ENCODE data around the gene POU3F2. TPM values are rescaled to one million over a fixed set of nuclear protein-coding genes. Genes with fewer than 3 reads are reported as not detected.
A peak's percentile ranks its signal among the peaks of the same experiment; 100 is the strongest.

POU3F2 gene
- 8.8 and 12.2 TPM in 2 replicates for total RNA-seq (ENCODE audit: low replicate concordance)

DNA sequence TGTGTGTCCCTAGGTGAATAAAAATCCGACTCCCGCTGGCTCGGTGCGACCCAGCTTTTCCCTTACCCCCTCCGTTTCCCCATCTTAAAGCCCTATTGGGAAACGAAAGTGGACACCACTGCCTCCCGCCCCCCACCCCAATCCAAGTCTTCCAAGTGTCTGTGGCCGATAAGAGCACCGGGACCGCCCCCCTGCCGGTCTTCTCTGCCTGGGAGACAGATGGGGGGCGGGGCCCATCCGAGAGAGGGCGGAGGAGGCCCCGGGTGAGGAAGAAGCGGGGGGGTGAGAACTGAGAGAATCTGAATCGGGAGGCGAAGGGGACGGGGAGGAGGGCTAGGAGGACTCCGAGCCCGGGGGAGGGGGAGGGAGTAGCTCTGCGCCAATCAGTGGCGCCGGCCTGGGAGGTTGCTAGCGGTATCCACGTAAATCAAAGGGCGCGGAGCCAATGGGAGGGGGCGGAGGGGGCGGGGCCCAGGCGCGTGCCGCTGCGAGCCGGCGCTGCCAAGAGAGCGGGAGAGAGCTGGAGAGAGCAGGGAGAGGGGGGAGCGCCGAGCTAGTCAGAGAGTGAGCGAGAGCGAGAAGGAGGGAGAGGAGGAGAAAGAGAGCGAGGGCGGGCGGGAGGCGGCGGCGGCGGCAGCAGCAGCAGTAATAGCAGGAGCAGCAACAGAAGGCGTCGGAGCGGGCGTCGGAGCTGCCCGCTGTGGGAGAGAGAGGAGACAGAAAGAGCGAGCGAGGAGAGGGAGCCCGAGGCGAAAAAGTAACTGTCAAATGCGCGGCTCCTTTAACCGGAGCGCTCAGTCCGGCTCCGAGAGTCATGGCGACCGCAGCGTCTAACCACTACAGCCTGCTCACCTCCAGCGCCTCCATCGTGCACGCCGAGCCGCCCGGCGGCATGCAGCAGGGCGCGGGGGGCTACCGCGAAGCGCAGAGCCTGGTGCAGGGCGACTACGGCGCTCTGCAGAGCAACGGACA, at the start of gene POU3F2:
POU3F2 (plus strand) TSS at position 515 of the 972 bp plus-strand sequence; CDS start at position 815, 300 bp downstream.
- Histone ChIP-seq H4K20me1 (ENCODE audit: low read depth) (peaks cover 51% of the 10 kb centered on the region), H3K9ac (no peak within 1 kb of the TSS), H3K36me3 (no peaks in the 10 kb centered on the region), H3K4me1 (peaks cover 59% of the 10 kb centered on the region), H3K27me3 (peaks cover 91% of the 10 kb centered on the region), H3K9me3 (ENCODE audit: low read depth) (no peaks in the 10 kb centered on the region), H3K27ac (peak within 1 kb of the TSS; percentile 52), H3K79me2 (ENCODE audit: low read depth) (peaks cover 42% of the 10 kb centered on the region), H3K4me2 (peak within 1 kb of the TSS; percentile 88), H3K4me3 (peak within 1 kb of the TSS; percentile 56), H3F3A (ENCODE audit: low read depth) (peaks cover 46% of the 10 kb centered on the region), H2AFZ (replicated peaks) (peak within 1 kb of the TSS; percentile 77)
- H3K36me3 Mint-ChIP-seq: peaks cover 30% of the 10 kb centered on the region
- H3K27ac Mint-ChIP-seq: peak within 1 kb of the TSS; percentile 99
- TF ChIP-seq, protein P1, sequence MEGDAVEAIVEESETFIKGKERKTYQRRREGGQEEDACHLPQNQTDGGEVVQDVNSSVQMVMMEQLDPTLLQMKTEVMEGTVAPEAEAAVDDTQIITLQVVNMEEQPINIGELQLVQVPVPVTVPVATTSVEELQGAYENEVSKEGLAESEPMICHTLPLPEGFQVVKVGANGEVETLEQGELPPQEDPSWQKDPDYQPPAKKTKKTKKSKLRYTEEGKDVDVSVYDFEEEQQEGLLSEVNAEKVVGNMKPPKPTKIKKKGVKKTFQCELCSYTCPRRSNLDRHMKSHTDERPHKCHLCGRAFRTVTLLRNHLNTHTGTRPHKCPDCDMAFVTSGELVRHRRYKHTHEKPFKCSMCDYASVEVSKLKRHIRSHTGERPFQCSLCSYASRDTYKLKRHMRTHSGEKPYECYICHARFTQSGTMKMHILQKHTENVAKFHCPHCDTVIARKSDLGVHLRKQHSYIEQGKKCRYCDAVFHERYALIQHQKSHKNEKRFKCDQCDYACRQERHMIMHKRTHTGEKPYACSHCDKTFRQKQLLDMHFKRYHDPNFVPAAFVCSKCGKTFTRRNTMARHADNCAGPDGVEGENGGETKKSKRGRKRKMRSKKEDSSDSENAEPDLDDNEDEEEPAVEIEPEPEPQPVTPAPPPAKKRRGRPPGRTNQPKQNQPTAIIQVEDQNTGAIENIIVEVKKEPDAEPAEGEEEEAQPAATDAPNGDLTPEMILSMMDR (IDR thresholded peaks at IDR 0.05): no peak
- TF ChIP-seq EZH2 (IDR thresholded peaks at IDR 0.05): no peak
- H3K4me3 Mint-ChIP-seq: peak within 1 kb of the TSS; percentile 94
- peaks cover 2% of the 10 kb centered on the region for H3K27me3 Mint-ChIP-seq (ENCODE audit: insufficient read depth, low read depth)
- peaks cover 29% of the 10 kb centered on the region for H3K4me1 Mint-ChIP-seq
- H3K9me3 Mint-ChIP-seq: peaks cover 2% of the 10 kb centered on the region
- DNase-seq (ENCODE audit: low spot score): peak; percentile 99

DNA sequence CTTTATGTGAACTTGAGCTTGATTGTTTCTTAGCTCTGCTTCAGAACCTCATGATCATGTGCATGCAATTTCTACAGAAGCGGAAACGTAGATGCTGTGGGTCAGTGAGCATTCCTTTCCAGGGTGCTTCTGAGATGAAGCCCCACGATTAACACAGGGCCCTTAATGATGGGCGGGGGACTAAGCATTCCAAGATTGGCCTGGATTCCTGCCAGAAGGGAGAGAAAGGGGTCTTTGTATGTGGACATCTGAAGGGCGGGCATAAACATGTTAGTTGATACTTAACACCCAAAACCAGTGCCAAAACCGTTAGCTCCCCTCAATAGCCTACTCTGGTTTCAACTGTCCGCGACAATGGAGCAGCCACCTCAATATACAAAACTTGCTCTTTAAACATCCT, 46.9 kb upstream of the POU3F2 start:
- Histone ChIP-seq H4K20me1 (ENCODE audit: low read depth) (no peaks in the 10 kb centered on the region), H3K36me3 (no peaks in the 10 kb centered on the region), H3K4me1 (peaks cover 9% of the 10 kb centered on the region), H3K4me2 (no peak overlapping the region), H3K9me3 (ENCODE audit: low read depth) (no peaks in the 10 kb centered on the region), H3K27me3 (peaks cover 6% of the 10 kb centered on the region), H3K27ac (no peak overlapping the region), H2AFZ (replicated peaks) (no peak overlapping the region), H3K9ac (no peak overlapping the region), H3K4me3 (no peak overlapping the region), H3F3A (ENCODE audit: low read depth) (no peaks in the 10 kb centered on the region), H3K79me2 (ENCODE audit: low read depth) (no peaks in the 10 kb centered on the region)
- Mint-ChIP-seq H3K4me3 (no peak overlapping the region), H3K27me3 (ENCODE audit: insufficient read depth, low read depth) (peaks cover 4% of the 10 kb centered on the region), H3K36me3 (no peaks in the 10 kb centered on the region), H3K9me3 (no peaks in the 10 kb centered on the region), H3K4me1 (peaks cover 12% of the 10 kb centered on the region), H3K27ac (no peak overlapping the region)
- no peak for DNase-seq (ENCODE audit: low spot score)
- no peak for TF ChIP-seq EZH2phosphoT487 (IDR thresholded peaks at IDR 0.05)
- no peak for TF ChIP-seq EZH2 (IDR thresholded peaks at IDR 0.05)
- TF ChIP-seq, protein P1 (IDR thresholded peaks at IDR 0.05): no peak

DNA sequence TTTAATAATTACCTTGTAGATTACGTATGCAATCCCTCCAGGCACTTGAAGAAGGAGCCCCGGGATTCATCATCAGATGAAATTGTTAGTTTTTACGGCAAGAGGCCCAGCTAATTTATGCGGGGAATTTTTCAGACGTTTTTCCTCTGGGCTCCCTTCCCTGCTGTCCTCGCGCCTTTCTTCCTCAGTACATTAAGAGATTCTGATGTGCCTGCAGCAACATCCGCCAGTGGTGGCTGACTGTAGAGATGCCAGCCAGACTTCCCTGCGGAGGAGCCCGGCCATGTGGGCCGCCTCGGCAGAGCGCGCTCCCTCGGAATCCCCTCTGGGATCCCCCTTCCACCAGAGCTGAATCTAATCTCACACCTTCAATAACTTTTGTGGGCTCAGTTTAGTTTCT, 46.4 kb upstream of the POU3F2 start:
- Histone ChIP-seq H4K20me1 (ENCODE audit: low read depth) (no peaks in the 10 kb centered on the region), H3K4me1 (peaks cover 9% of the 10 kb centered on the region), H3K9me3 (ENCODE audit: low read depth) (no peaks in the 10 kb centered on the region), H3K79me2 (ENCODE audit: low read depth) (no peaks in the 10 kb centered on the region), H3F3A (ENCODE audit: low read depth) (no peaks in the 10 kb centered on the region), H2AFZ (replicated peaks) (peak overlapping the region; percentile 45), H3K27ac (no peak overlapping the region), H3K4me3 (no peak overlapping the region), H3K9ac (no peak overlapping the region), H3K4me2 (no peak overlapping the region), H3K36me3 (no peaks in the 10 kb centered on the region), H3K27me3 (peaks cover 6% of the 10 kb centered on the region)
- peak; percentile 45 for DNase-seq (ENCODE audit: low spot score)
- Mint-ChIP-seq H3K4me1 (peaks cover 12% of the 10 kb centered on the region), H3K27me3 (ENCODE audit: insufficient read depth, low read depth) (peaks cover 4% of the 10 kb centered on the region), H3K36me3 (no peaks in the 10 kb centered on the region), H3K27ac (peak overlapping the region; percentile 54), H3K4me3 (peak overlapping the region; percentile 55), H3K9me3 (no peaks in the 10 kb centered on the region)
- TF ChIP-seq, protein P1 (IDR thresholded peaks at IDR 0.05): no peak
- TF ChIP-seq EZH2 (IDR thresholded peaks at IDR 0.05) (no peak), EZH2phosphoT487 (IDR thresholded peaks at IDR 0.05) (no peak)
